Loucy (cell line): ENCODE data around the gene LRRC45.
A peak's percentile ranks its signal among the peaks of the same experiment; 100 is the strongest.

Source experiments
- H2AFZ ChIP-seq: fragments of 200-600 bp; sonication (generic); 2 replicates; pipeline ENCODE4 v1.6.0; 2016; ENCODE audit warnings: antibody characterized with exemption, mild to moderate bottlenecking, low read length, moderate library complexity
- H3F3A ChIP-seq: fragments of 200-600 bp; 2 replicates; pipeline ENCODE4 v1.6.0; 2016; ENCODE audit warnings: antibody characterized with exemption, low read depth, mild to moderate bottlenecking
- H3K27me3 ChIP-seq: fragments of 200-600 bp; sonication (generic); 2 replicates; pipeline ENCODE4 v1.6.1; 2014; ENCODE audit warnings: low read length, mild to moderate bottlenecking; ENCODE audit not compliant: insufficient read depth, poor library complexity, severe bottlenecking
- H3K36me3 ChIP-seq: fragments of 200-600 bp; sonication (generic); 2 replicates; pipeline ENCODE4 v1.6.1; 2016; ENCODE audit warnings: low read length; ENCODE audit not compliant: insufficient read depth
- H3K4me1 ChIP-seq: fragments of 200-600 bp; sonication (generic); 2 replicates; pipeline ENCODE4 v1.5.1; 2014; ENCODE audit warnings: low read length, mild to moderate bottlenecking; ENCODE audit not compliant: insufficient read depth, poor library complexity, severe bottlenecking
- H3K4me2 ChIP-seq: fragments of 200-600 bp; sonication (generic); 2 replicates; pipeline ENCODE4 v1.6.0; 2014; ENCODE audit warnings: antibody characterized with exemption, low read length, low read depth, mild to moderate bottlenecking; ENCODE audit not compliant: poor library complexity, severe bottlenecking
- H3K4me3 ChIP-seq: fragments of 200-600 bp; sonication (generic); 2 replicates; pipeline ENCODE4 v1.5.1; 2014; ENCODE audit warnings: low read length, mild to moderate bottlenecking, mixed read lengths; ENCODE audit not compliant: poor library complexity, severe bottlenecking
- H3K79me2 ChIP-seq: fragments of 200-600 bp; sonication (generic); 2 replicates; pipeline ENCODE4 v1.6.1; 2014; ENCODE audit warnings: low read length; ENCODE audit not compliant: insufficient read depth
- H3K9ac ChIP-seq: fragments of 200-600 bp; sonication (generic); 2 replicates; pipeline ENCODE4 v1.6.0; 2014; ENCODE audit warnings: mild to moderate bottlenecking, low read depth, low read length, moderate library complexity; ENCODE audit not compliant: poor library complexity, severe bottlenecking
- H3K9me2 ChIP-seq: fragments of 200-600 bp; sonication (generic); replicated peaks from 2 replicates; pipeline ENCODE4 v1.6.1; 2016; ENCODE audit warnings: low read depth, low read length, mixed read lengths
- H3K9me3 ChIP-seq: fragments of 200-600 bp; sonication (generic); 2 replicates; pipeline ENCODE4 v1.6.1; 2014; ENCODE audit warnings: mild to moderate bottlenecking, antibody characterized with exemption, low read length, low read depth; ENCODE audit not compliant: insufficient read depth
- H4K20me1 ChIP-seq: fragments of 200-600 bp; sonication (generic); 2 replicates; pipeline ENCODE4 v1.6.0; 2014; ENCODE audit warnings: antibody characterized with exemption, low read length, mild to moderate bottlenecking; ENCODE audit not compliant: insufficient read depth, poor library complexity, severe bottlenecking
- EZH2phosphoT487 ChIP-seq: fragments of 200-600 bp; IDR thresholded peaks from 2 replicates; pipeline ENCODE4 v1.6.1; 2018; ENCODE audit warnings: antibody characterized with exemption, mild to moderate bottlenecking, moderate library complexity, borderline replicate concordance
- TF ChIP-seq, protein P1 (sequence below): fragments of 200-600 bp; sonication (generic); conservative IDR thresholded peaks from 2 replicates; pipeline ENCODE4 v1.5.1; 2014; ENCODE audit warnings: mild to moderate bottlenecking, antibody characterized with exemption, low read length

The LRRC45 gene

DNA sequence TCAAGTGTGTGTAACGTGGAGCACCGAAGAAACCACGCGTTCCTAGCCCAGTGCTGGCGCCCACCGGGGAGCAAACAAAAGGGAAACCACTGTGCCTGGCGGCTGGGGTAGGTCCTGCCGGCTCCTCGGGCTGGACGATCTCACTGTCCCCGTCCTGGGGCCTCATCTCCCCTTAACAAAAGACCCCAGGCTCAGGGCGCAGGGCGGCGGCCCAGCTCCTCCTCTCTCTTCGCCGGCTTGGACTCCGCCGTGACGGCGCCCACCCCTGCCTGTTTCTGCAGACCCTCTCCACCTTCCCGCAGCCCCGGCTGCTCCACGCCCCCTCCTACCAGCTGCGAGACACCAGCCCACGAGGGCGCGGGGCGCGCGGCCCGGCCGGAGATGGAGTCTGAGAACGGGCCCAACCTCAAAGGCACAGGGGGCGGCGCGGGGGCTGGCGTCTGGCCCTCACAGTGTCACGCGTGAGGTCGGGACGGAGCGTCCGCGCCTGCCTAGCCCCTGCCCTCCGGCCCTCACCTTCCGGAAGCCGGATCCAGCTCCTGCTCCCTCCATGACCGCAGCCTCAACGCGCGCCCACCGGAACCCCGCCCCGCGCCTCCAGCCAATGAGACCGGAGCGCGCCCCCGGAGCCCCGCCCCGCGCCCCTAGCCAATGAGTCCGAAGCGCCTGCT, 660 bp upstream of the LRRC45 start, which contains the start of gene CENPX:
TSS of gene CENPX (minus strand) at position 569 of the 671 bp plus-strand sequence. CDS start at position 552, 17 bp downstream.
- Histone ChIP-seq H3K9me3 (no peaks in the 10 kb centered on the region), H4K20me1 (peaks cover 18% of the 10 kb centered on the region), H3K9me2 (no peaks in the 10 kb centered on the region), H3K36me3 (no peaks in the 10 kb centered on the region), H3K27me3 (no peaks in the 10 kb centered on the region), H3K9ac (peak within 1 kb of the TSS; percentile 87), H3K4me2 (peak within 1 kb of the TSS; percentile 98), H3K4me3 (peak within 1 kb of the TSS; percentile 92), H2AFZ (peak within 1 kb of the TSS; percentile 90), H3F3A (no peaks in the 10 kb centered on the region), H3K4me1 (peaks cover 30% of the 10 kb centered on the region), H3K79me2 (peaks cover 22% of the 10 kb centered on the region; the same call in 1 of the 2 replicates)
- TF ChIP-seq, protein P1, sequence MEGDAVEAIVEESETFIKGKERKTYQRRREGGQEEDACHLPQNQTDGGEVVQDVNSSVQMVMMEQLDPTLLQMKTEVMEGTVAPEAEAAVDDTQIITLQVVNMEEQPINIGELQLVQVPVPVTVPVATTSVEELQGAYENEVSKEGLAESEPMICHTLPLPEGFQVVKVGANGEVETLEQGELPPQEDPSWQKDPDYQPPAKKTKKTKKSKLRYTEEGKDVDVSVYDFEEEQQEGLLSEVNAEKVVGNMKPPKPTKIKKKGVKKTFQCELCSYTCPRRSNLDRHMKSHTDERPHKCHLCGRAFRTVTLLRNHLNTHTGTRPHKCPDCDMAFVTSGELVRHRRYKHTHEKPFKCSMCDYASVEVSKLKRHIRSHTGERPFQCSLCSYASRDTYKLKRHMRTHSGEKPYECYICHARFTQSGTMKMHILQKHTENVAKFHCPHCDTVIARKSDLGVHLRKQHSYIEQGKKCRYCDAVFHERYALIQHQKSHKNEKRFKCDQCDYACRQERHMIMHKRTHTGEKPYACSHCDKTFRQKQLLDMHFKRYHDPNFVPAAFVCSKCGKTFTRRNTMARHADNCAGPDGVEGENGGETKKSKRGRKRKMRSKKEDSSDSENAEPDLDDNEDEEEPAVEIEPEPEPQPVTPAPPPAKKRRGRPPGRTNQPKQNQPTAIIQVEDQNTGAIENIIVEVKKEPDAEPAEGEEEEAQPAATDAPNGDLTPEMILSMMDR: no peak
- TF ChIP-seq EZH2phosphoT487: no peak

DNA sequence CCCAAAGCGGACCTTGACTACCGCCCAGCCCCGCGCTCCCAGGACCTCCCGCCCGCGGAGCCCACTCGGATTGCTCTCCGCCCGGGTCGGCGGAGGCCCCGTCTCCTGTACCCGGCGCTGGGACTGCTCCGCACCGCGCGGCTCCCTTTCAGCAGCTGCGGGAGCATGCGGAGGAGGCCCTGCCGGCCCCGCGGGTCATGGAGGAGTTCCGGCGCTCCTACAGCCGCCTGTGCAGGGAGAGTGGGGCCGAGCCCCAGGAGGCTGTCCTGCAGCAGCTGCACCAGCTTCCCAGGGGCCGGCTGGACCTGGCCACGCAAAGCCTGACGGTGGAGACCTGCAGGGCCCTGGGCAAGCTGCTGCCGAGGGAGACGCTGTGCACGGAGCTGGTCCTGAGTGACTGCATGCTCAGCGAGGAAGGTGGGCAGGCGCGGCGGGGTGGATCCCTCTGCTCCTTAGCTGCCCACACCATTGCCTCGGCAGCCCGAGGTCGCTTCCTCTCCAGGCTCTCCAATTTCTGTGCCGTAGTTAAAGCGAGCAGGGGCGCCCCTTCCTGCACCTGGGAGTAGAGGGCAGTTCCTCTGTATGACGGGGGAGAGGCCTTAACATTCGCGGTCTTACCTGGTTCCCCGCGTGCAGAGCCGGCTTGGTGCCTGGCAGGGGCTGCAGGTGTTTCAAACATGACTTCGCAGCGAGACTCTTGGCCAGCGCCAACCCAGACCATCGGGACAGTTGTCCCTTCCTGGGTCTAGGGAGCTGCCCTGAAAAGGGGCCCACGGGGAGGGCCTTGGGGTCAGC, 539 bp downstream of the LRRC45 start:
- Histone ChIP-seq H3K36me3 (no peaks in the 10 kb centered on the region), H3K9me3 (no peaks in the 10 kb centered on the region), H3K4me1 (peaks cover 33% of the 10 kb centered on the region), H3K27me3 (no peaks in the 10 kb centered on the region), H3K4me3 (peak overlapping the region; percentile 89), H3K4me2 (peak overlapping the region; percentile 94), H3F3A (no peaks in the 10 kb centered on the region), H3K9me2 (no peaks in the 10 kb centered on the region), H3K79me2 (peaks cover 22% of the 10 kb centered on the region; the same call in 1 of the 2 replicates), H3K9ac (peak overlapping the region; percentile 73), H2AFZ (peak overlapping the region; percentile 79), H4K20me1 (peaks cover 18% of the 10 kb centered on the region)
- no peak for TF ChIP-seq EZH2phosphoT487
- TF ChIP-seq, protein P1: no peak

GRCh38 chr17:82024859-82025258, 1.8 kb downstream of the LRRC45 start:
- H3K79me2 ChIP-seq: peaks cover 22% of the 10 kb centered on the region; the same call in 1 of the 2 replicates
- peaks cover 33% of the 10 kb centered on the region for H3K4me1 ChIP-seq
- H2AFZ ChIP-seq: no peak overlapping the region
- peak overlapping the region; percentile 73 for H3K9ac ChIP-seq
- H3F3A ChIP-seq: no peaks in the 10 kb centered on the region
- peaks cover 18% of the 10 kb centered on the region for H4K20me1 ChIP-seq
- no peaks in the 10 kb centered on the region for H3K9me2 ChIP-seq
- no peaks in the 10 kb centered on the region for H3K36me3 ChIP-seq
- no peak for TF ChIP-seq EZH2phosphoT487
- TF ChIP-seq, protein P1: no peak
- H3K4me2 ChIP-seq: peak overlapping the region; percentile 94
- no peaks in the 10 kb centered on the region for H3K9me3 ChIP-seq
- H3K27me3 ChIP-seq: no peaks in the 10 kb centered on the region
- H3K4me3 ChIP-seq: peak overlapping the region; percentile 89
